ENCODE results near the gene ADARB1. TPM values are rescaled to one million over a fixed set of nuclear protein-coding genes. Genes with fewer than 3 reads are reported as not detected.

Gene ADARB1
- total RNA-seq, 1 donor from 2014 or later: 14.0 TPM

GRCh38 chr21:45146801-45147200 is 72.4 kb downstream of the ADARB1 start:
- TF ChIP-seq CTCF (IDR thresholded peaks at IDR 0.05; ENCODE audit: insufficient read depth, low read length, severe bottlenecking): no peak

GRCh38 chr21:45147473-45148315 is 73.3 kb downstream of the ADARB1 start:
- Histone ChIP-seq H3K36me3 (ENCODE audit: control insufficient read depth, insufficient read depth, low read length) (peaks cover 4% of the 10 kb centered on the region), H3K4me3 (ENCODE audit: low read depth, low read length) (no peak overlapping the region), H3K27me3 (ENCODE audit: control insufficient read depth, insufficient read depth, low read length) (no peaks in the 10 kb centered on the region)
- FAIRE-seq (no peak), DNase-seq (ENCODE audit: low read depth) (no peak)
- no peak for TF ChIP-seq CTCF (IDR thresholded peaks at IDR 0.05; ENCODE audit: insufficient read depth, low read length, severe bottlenecking)

More at GRCh38 chr21:45146801-45147200, 72.4 kb downstream of the ADARB1 start:
- Histone ChIP-seq H3K4me3 (ENCODE audit: low read depth, low read length) (no peak overlapping the region), H3K36me3 (ENCODE audit: control insufficient read depth, insufficient read depth, low read length) (peaks cover 4% of the 10 kb centered on the region), H3K27me3 (ENCODE audit: control insufficient read depth, insufficient read depth, low read length) (no peaks in the 10 kb centered on the region)
- no peak for DNase-seq (ENCODE audit: low read depth)
- no peak for FAIRE-seq

- Histone ChIP-seq H3K27me3 (ENCODE audit: control insufficient read depth, insufficient read depth, low read length) (no peaks in the 10 kb centered on the region), H3K36me3 (ENCODE audit: control insufficient read depth, insufficient read depth, low read length) (peaks cover 1% of the 10 kb centered on the region), H3K4me3 (ENCODE audit: low read depth, low read length) (no peak overlapping the region)
- no peak for DNase-seq (ENCODE audit: low read depth)
- no peak for TF ChIP-seq CTCF (IDR thresholded peaks at IDR 0.05; ENCODE audit: insufficient read depth, low read length, severe bottlenecking)
- FAIRE-seq: no peak
These were observed 74.1 kb downstream of the ADARB1 start for GRCh38 chr21:45148316-45148990.

- no peak for FAIRE-seq
- H3K36me3 ChIP-seq (ENCODE audit: control insufficient read depth, insufficient read depth, low read length): peaks cover 1% of the 10 kb centered on the region
- TF ChIP-seq CTCF (IDR thresholded peaks at IDR 0.05; ENCODE audit: insufficient read depth, low read length, severe bottlenecking): no peak
These were observed 74.6 kb downstream of the ADARB1 start for GRCh38 chr21:45149021-45149420.

GRCh38 chr21:45150638-45151131 is 76.3 kb downstream of the ADARB1 start:
- DNase-seq (ENCODE audit: low read depth): no peak
- FAIRE-seq: no peak
- TF ChIP-seq CTCF (IDR thresholded peaks at IDR 0.05; ENCODE audit: insufficient read depth, low read length, severe bottlenecking): no peak
- H3K4me3 ChIP-seq (ENCODE audit: low read depth, low read length): no peak overlapping the region
- H3K27me3 ChIP-seq (ENCODE audit: control insufficient read depth, insufficient read depth, low read length): no peaks in the 10 kb centered on the region
- peaks cover 1% of the 10 kb centered on the region for H3K36me3 ChIP-seq (ENCODE audit: control insufficient read depth, insufficient read depth, low read length)

More at GRCh38 chr21:45149021-45149420, 74.6 kb downstream of the ADARB1 start:
- no peak for DNase-seq (ENCODE audit: low read depth)
- no peaks in the 10 kb centered on the region for H3K27me3 ChIP-seq (ENCODE audit: control insufficient read depth, insufficient read depth, low read length)
- H3K4me3 ChIP-seq (ENCODE audit: low read depth, low read length): no peak overlapping the region

All from bronchial epithelial cell (primary cell).